Endothelial cell of umbilical vein (primary cell): Measurements from ENCODE around the gene ST13. TPM values are rescaled to one million over a fixed set of nuclear protein-coding genes. Genes with fewer than 3 reads are reported as not detected.

Source experiments
- BruUV-seq: library from RNA; stranded (reverse); fragments of 400-500 nt; replicated peaks from 2 replicates; lab custom pipeline; 2021; lab: Mats Ljungman, UMichigan
- CTCF ChIA-PET: fragments of 300-600, 350-600 bp; sonication (Branson Sonifier 250); formaldehyde crosslinking; loops from one replicate; lab custom pipeline; 2021; ENCODE audit warnings: antibody characterized with exemption, inconsistent platforms; lab: Charles Lee
- POLR2A ChIA-PET: fragments of 300-600, 350-600 bp; sonication (Branson Sonifier 250); formaldehyde crosslinking; loops from one replicate; lab custom pipeline; 2021; ENCODE audit warnings: antibody characterized with exemption, inconsistent platforms; lab: Charles Lee
- DNase-seq: peaks from one replicate; pipeline ENCODE4 v3.0.0-alpha.2; 2011; ENCODE audit warnings: low read depth, low spot score
- FAIRE-seq: peaks from 2 replicates; lab custom pipeline; 2011; peaks lifted over from hg19 to GRCh38; lab: Jason Lieb, UNC
- H2AFZ ChIP-seq: 2 replicates; pipeline ENCODE4 v1.6.0; 2012; ENCODE audit warnings: low read depth, low read length, control low read depth, inconsistent platforms
- H3K27ac ChIP-seq: 2 replicates; pipeline ENCODE4 v1.5.1; 2011; ENCODE audit warnings: low read depth, mild to moderate bottlenecking, control low read depth, low read length, moderate library complexity; ENCODE audit not compliant: insufficient read depth
- H3K27me3 ChIP-seq, 2 experiments: 2 replicates each; pipeline versions ENCODE4 v1.6.0 to v1.6.1; 2011; ENCODE audit warnings: low read length in 2 of 2, mixed read lengths in 1 of 2; ENCODE audit not compliant: control insufficient read depth in 2 of 2, insufficient read depth in 2 of 2
- H3K36me3 ChIP-seq, 2 experiments: 2 replicates in 1 of 2; 3 replicates in 1 of 2; pipeline ENCODE4 v1.5.1; 2011; ENCODE audit warnings: low read length in 2 of 2, mild to moderate bottlenecking in 1 of 2, moderate library complexity in 1 of 2; ENCODE audit not compliant: control insufficient read depth in 2 of 2, insufficient read depth in 2 of 2; ENCODE audit errors: extremely low read depth in 1 of 2
- H3K4me1 ChIP-seq: 3 replicates; pipeline ENCODE4 v1.5.1; 2011; ENCODE audit warnings: mild to moderate bottlenecking, low read length; ENCODE audit not compliant: control insufficient read depth, insufficient read depth; ENCODE audit errors: extremely low read depth
- H3K4me2 ChIP-seq: 2 replicates; pipeline ENCODE4 v1.6.1; 2011; ENCODE audit warnings: low read length, control low read depth, mixed read lengths; ENCODE audit not compliant: insufficient read depth
- H3K4me3 ChIP-seq, 3 experiments: fragments of 200-600 bp in 1 of 3; sonication (generic), shearing (Covaris generic) in 1 of 3; replicated peaks in 1 of 3; 2 replicates each; pipeline ENCODE4 v1.5.1; 2011 to 2016; ENCODE audit warnings: control low read depth in 3 of 3, low read length in 3 of 3, mild to moderate bottlenecking in 2 of 3, inconsistent platforms in 1 of 3, low read depth in 1 of 3, moderate library complexity in 1 of 3; ENCODE audit not compliant: insufficient read depth in 1 of 3
- H3K79me2 ChIP-seq: 2 replicates; pipeline ENCODE4 v1.6.0; 2012; ENCODE audit warnings: low read length, inconsistent platforms; ENCODE audit not compliant: control insufficient read depth, insufficient read depth
- H3K9ac ChIP-seq: replicated peaks from 2 replicates; pipeline ENCODE3; 2011; ENCODE audit warnings: low read length, control low read depth; ENCODE audit not compliant: insufficient read depth; ENCODE audit errors: extremely low read depth
- H3K9me1 ChIP-seq: replicated peaks from 3 replicates; pipeline ENCODE4 v1.6.0; 2011; ENCODE audit warnings: mild to moderate bottlenecking, low read length; ENCODE audit not compliant: control insufficient read depth, insufficient read depth; ENCODE audit errors: extremely low read depth
- H3K9me3 ChIP-seq: replicated peaks from 2 replicates; pipeline ENCODE4 v1.5.1; 2012; ENCODE audit warnings: low read length, inconsistent platforms; ENCODE audit not compliant: control insufficient read depth, insufficient read depth
- H4K20me1 ChIP-seq: replicated peaks from 2 replicates; pipeline ENCODE3; 2011; ENCODE audit warnings: mild to moderate bottlenecking, low read length; ENCODE audit not compliant: control insufficient read depth, insufficient read depth; ENCODE audit errors: extremely low read depth
- EZH2 ChIP-seq: IDR thresholded peaks from 2 replicates; pipeline ENCODE4 v1.6.1; 2012; ENCODE audit warnings: borderline replicate concordance, low read depth, mild to moderate bottlenecking, moderate library complexity, low read length, inconsistent platforms; ENCODE audit not compliant: severe bottlenecking
- FOS ChIP-seq: IDR thresholded peaks from 2 replicates; pipeline ENCODE4 v1.6.1; 2011; ENCODE audit warnings: mild to moderate bottlenecking, low read length, moderate library complexity, borderline replicate concordance; ENCODE audit not compliant: insufficient read depth
- GATA2 ChIP-seq: IDR thresholded peaks from 2 replicates; pipeline ENCODE4 v1.7.0; 2011; ENCODE audit warnings: low read depth, mild to moderate bottlenecking, moderate library complexity, mixed read lengths, low read length; ENCODE audit not compliant: insufficient read length, insufficient read depth
- JUN ChIP-seq: IDR thresholded peaks from 2 replicates; pipeline ENCODE4 v1.6.1; 2011; ENCODE audit warnings: borderline replicate concordance, low read depth; ENCODE audit not compliant: insufficient read length, insufficient read depth
- MYC ChIP-seq: IDR thresholded peaks from one replicate; pipeline ENCODE4 v1.6.1; 2011; ENCODE audit warnings: mild to moderate bottlenecking, low read depth, low read length
- POLR2A ChIP-seq: IDR thresholded peaks from 2 replicates; pipeline ENCODE4 v1.6.1; 2012; ENCODE audit warnings: low read depth, mild to moderate bottlenecking, control low read depth, low read length
- POLR2AphosphoS5 ChIP-seq: IDR thresholded peaks from 2 replicates; pipeline ENCODE4 v1.6.1; 2012; ENCODE audit warnings: low read depth, mild to moderate bottlenecking, control low read depth, low read length, moderate library complexity; ENCODE audit not compliant: insufficient read depth
- dilution Hi-C: fragments of 300-500 bp; cut with MboI; formaldehyde crosslinking; loops from one replicate; pipeline ENCODE4 v1.15.0; 2019; ENCODE audit warnings: low sequenced_read_pairs; ENCODE audit not compliant: extremely low pct_ligation_motif_present
- intact Hi-C: fragments of 100-400 bp; cut with micrococcal nuclease; formaldehyde crosslinking; loops from one replicate; pipeline ENCODE4 v1.10.0; 2022
- polyA plus RNA-seq, 4 experiments: library from polyadenylated mRNA; depleted of rRNA in 3 of 4; stranded (reverse) in 3 of 4; unstranded in 1 of 4; fragments of >200 nt; gene quantifications; 2 replicates each; pipeline versions ENCODE4 v1.2.1 to v1.2.3, GENCODE V29; 2011 to 2012; ENCODE audit warnings: missing spikeins in 1 of 4
- total RNA-seq: library from RNA; stranded (reverse); gene quantifications from 2 replicates; pipeline ENCODE4 v1.2.3, GENCODE V29; 2021
- TF ChIP-seq, protein P1 (sequence below), 2 donors: IDR thresholded peaks; 1 replicate in 1 of 2; 2 replicates in 1 of 2; pipeline ENCODE4 v1.5.1; 2011; ENCODE audit warnings: low read length in 2 of 2, mild to moderate bottlenecking in 2 of 2, moderate library complexity in 2 of 2, control low read depth in 1 of 2, inconsistent platforms in 1 of 2, low read depth in 1 of 2; ENCODE audit not compliant: insufficient read depth in 1 of 2; ENCODE audit errors: extremely low read depth in 1 of 2
- TF ChIP-seq, protein P2 (sequence below): IDR thresholded peaks from 2 replicates; pipeline ENCODE4 v1.6.1; 2011; ENCODE audit not compliant: insufficient read depth, insufficient read length

Gene ST13
- total and polyA plus RNA-seq, 2 donors (not counting 3 experiments of a cell fraction or from before 2014, with no cell fraction given) = 41.2 to 250 TPM

DNA sequence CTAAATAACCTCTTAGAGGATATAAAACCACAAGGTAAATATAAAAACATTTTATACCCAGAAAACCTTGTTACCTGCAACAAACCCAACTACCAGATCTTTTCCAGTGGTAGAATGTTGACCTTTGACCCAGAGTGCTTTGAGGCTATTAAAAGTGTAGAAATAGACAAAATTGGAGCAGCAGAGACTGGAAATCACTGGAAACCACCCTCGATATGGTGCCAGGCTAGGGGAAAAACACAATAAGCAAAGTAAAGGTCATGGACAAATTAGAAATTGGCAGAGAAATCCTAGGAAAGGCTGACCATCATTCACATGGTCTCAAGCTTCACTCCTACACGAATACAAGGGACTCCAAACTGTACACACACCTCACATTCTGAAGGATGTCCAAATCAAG is 64.0 kb downstream of the ST13 start:
- H3K9me3 ChIP-seq = no peaks in the 10 kb centered on the region
- H3K4me3 ChIP-seq = no peak overlapping the region
- FAIRE-seq (no peak), DNase-seq (no peak)
- intact Hi-C loops = no loop called here
- BruUV-seq = no TSS peak
- H3K36me3 ChIP-seq = peaks cover 1 to 8% of the 10 kb centered on the region in 2 experiments
- no peak overlapping the region for H3K9ac ChIP-seq
- TF ChIP-seq EZH2 = no peak
- no peak for TF ChIP-seq FOS
- TF ChIP-seq POLR2A = no peak
- no peak for TF ChIP-seq GATA2
- no peak for TF ChIP-seq MYC
- TF ChIP-seq, protein P1, sequence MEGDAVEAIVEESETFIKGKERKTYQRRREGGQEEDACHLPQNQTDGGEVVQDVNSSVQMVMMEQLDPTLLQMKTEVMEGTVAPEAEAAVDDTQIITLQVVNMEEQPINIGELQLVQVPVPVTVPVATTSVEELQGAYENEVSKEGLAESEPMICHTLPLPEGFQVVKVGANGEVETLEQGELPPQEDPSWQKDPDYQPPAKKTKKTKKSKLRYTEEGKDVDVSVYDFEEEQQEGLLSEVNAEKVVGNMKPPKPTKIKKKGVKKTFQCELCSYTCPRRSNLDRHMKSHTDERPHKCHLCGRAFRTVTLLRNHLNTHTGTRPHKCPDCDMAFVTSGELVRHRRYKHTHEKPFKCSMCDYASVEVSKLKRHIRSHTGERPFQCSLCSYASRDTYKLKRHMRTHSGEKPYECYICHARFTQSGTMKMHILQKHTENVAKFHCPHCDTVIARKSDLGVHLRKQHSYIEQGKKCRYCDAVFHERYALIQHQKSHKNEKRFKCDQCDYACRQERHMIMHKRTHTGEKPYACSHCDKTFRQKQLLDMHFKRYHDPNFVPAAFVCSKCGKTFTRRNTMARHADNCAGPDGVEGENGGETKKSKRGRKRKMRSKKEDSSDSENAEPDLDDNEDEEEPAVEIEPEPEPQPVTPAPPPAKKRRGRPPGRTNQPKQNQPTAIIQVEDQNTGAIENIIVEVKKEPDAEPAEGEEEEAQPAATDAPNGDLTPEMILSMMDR (IDR thresholded peaks at IDR 0.05; ENCODE audit: extremely low read depth in 1 of 2, insufficient read depth in 1 of 2, low read depth in 1 of 2, low read length in 2 of 2) = no peak
- no peak for TF ChIP-seq JUN
- TF ChIP-seq POLR2AphosphoS5 = no peak
- TF ChIP-seq, protein P2, sequence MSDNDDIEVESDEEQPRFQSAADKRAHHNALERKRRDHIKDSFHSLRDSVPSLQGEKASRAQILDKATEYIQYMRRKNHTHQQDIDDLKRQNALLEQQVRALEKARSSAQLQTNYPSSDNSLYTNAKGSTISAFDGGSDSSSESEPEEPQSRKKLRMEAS = no peak
- no peak overlapping the region for H3K4me2 ChIP-seq
- no peak overlapping the region for H2AFZ ChIP-seq
- no peaks in the 10 kb centered on the region for H4K20me1 ChIP-seq
- H3K4me1 ChIP-seq = peaks cover 15% of the 10 kb centered on the region
- no peak overlapping the region for H3K27ac ChIP-seq
- H3K27me3 ChIP-seq = no peaks in the 10 kb centered on the region
- dilution Hi-C loops = no loop called here
- H3K79me2 ChIP-seq = no peaks in the 10 kb centered on the region
- ChIA-PET CTCF (interaction anchor here (1.9 kb wide), 1 partner anchor 9 kb away, joined by 6 read pairs; no protein-coding TSS in a partner anchor), POLR2A (no interaction called here)
- no peaks in the 10 kb centered on the region for H3K9me1 ChIP-seq
